GM19395 (cell line): ENCODE measurements around the gene POC1B.
"Not testable (repeated sequence)": the region's sequence is repeated elsewhere in the genome, so short reads cannot be mapped to it uniquely, and the experiment has no call there.

Experiments
- ATAC-seq: cut with Tn5 transposase; IDR thresholded peaks from one replicate; pipeline ENCODE4 v1.9.1; 2021; ENCODE audit warnings: mild to moderate bottlenecking, moderate library complexity; ENCODE audit not compliant: unreplicated experiment

POC1B gene

DNA sequence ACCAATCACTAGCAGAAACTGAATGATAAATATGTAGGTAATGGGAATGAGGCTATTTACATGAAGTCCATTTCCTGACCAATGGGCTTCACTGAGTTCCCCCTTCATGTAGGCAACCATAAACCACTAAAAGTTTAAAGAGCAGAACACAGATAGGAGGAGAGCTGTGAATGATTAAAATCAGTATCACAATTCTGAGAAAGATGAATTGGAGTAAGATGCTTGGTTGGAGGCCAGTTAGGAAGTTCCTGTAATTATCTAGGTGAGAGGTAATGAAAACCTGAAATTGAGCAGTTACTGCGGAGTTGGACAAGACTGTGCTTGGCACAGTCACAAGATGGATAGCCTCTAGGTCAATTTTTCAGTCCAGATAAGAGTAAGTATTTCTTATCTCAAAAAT is 57.8 kb downstream of the POC1B start:
- ATAC-seq: peak; percentile 32

DNA sequence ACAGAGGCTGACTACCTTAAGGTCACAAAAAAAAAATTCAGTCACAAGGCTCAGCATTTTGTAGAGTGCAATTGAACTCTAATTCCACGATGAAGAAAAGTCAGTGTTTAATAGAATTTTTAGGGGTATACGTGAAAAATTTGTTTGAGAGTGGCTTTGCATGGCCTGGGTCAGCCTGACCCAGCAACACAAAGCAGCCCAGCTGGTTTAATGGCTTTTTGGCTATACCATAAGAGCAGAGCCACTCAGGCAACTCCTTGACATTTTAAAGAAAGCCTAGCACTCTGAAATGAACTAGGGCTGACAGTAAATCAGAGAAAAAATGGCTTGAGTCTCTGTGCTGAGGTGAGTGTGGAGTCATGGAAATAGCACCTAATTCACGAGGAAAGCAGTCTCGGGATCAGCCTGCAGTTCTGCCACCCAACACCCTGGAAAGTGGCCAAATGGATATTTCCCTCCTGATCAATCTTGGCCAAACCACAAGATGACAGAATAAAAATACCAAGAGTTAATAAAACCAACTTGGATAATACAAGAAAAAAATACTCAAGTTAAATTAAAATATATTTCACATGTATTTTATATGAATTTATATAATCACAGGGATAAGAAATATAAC is 60.8 kb downstream of the POC1B start:
- no peak for ATAC-seq

GRCh38 chr12:89461649-89462612 is 63.9 kb downstream of the POC1B start:
- peak; percentile 98 for ATAC-seq

- peak; percentile 13 for ATAC-seq
These were observed 64.7 kb downstream of the POC1B start for GRCh38 chr12:89461190-89461589.

DNA sequence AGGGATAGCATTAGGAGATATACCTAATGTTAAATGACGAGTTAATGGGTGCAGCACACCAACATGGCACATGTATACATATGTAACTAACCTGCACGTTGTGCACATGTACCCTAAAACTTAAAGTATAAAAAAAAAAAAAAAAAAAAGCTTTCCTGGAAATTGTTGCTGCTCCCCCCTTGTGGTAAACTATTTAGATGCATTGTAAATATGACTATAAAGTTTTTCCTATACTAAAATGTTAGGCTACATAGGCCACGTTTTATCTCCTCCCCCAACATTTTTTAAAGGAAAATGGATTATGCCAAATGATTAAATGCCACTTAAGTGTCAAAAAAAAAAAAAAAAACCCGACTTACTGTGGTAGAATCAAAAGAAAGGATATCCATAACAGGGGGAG is 66.6 kb downstream of the POC1B start:
- ATAC-seq: not testable (repeated sequence)

DNA sequence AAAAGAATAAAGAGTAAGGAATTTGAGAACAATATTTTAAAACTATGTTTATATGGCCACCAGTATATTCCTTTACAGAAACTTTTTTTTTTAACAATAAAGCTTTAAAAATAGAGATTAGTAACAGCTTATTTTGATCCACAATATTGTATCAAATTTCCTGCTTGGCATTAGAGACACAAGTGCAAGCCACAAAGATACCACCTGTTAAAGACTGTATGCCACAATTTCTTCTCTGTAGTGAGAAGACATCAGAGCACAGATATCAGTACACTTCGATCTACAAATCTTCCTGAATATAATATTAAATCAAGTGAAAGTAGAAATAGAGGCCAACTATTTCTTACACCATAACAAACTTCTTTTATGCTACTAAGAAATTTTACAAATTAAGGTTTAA is 69.3 kb downstream of the POC1B start:
- ATAC-seq: no peak

DNA sequence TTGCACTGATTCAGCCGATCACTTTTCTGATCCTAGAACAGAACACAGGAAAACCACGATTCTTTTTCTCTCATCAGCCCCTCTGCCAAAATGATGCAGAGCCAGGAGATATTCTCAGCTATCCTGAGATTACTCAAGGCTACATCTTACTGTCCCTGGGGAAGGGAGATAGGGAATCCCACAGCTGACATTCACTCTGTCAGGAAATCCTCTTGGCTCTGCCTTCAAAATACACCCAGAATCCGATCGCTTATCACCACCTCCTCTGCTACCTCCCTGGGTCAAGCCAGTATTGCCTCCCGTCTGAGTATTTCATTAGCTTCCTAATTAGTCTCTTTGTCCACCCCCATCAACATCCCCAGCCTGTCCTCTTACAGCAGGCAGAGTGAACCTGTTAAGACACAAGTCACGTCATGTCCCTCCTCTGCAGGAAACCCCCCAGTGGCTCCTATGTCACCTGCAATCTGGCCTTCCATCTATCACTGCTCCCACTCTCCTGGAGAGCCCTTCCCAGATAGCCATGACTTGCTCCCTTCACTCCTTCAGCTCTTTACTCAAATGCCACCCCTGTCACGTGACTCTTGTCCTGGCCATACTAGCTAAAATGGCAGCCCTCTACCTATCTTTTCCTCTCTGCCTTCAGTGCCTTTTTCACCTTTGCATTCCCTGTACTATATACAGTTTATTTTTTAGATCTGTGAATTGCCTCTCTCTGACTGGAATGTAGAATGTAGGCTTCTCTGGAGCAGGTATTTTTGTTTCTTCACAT is 71.6 kb downstream of the POC1B start:
- no peak for ATAC-seq

GRCh38 chr12:89453121-89453978 is 72.5 kb downstream of the POC1B start:
- no peak for ATAC-seq

DNA sequence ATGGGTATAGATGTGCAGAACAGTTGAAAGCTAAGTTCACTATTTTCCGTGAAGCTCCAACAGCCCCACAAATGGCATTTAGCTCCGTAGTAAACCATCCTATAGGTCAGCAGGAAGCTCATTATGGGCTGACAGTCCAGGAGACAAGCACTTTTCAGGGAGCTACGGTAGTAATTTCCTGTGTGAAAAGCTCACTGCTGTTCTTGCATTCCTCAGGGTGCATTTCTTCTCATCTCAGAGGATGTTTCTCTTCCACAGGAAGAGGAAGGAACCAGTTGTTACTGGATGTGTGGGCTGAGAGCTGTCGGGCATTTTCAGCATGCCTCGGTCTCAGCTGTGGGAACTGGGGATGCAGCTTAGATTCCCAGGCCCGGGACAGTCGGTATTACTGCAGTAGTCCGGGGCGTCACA is 74.0 kb downstream of the POC1B start:
- ATAC-seq: no peak

DNA sequence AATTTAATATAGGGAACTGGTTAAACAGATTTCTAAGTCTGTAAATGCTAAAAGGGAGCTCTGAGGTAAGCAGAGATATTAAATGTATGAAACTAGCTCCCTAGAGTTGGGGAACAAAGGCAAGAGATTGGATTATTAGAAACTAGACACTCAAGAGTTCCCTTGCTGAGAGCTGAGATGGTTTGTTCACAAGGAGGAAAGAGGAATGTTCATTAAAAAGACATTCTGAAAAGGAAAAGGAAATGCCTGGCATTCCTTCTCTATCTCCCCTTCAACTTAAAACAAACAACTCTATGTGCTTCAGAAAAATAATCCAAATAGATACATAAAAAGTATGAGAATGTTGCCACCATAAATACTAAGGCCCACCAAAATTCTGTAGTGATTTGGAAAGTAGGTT is 74.9 kb downstream of the POC1B start:
- ATAC-seq: no peak

DNA sequence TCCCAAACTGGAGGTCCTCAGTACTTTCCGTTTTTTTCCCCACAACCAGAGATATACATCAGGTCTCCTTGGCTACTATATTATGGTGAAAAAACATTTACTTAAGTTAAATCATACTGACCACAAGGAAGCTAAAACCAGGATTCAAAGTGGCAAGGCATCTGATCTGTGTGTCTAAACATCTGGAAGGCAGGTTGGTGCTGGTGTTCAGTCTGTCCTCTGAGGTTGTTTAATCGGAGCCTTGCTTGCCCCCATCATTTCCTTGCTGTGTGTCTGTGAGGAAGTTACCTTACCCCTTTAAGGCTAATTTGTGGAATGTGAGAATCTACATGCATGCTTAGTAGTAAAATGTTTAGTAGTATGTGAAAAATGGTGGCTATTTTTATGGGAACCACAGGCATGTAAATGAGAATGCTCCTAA is 76.9 kb downstream of the POC1B start:
- ATAC-seq: no peak

DNA sequence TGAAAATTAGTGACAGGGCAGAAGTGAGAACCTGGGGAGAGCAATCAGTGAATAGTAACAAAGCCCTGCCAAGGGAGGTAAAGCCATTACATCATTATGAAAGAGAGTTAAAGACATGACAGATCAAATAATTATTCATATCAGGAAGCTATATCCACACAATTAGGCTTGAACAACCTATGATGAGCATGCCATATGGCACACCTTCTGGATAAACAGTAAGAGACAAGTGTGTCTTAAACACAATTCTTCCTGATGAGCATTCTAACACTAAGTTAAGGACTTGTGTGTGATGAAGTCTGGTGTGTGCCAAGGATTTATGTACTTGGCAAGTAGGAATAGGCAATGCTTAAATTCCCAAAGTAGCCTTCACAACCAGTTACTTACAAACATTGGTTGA is 77.3 kb downstream of the POC1B start:
- no peak for ATAC-seq

GRCh38 chr12:89439941-89440340 is 85.9 kb downstream of the POC1B start:
- no peak for ATAC-seq

DNA sequence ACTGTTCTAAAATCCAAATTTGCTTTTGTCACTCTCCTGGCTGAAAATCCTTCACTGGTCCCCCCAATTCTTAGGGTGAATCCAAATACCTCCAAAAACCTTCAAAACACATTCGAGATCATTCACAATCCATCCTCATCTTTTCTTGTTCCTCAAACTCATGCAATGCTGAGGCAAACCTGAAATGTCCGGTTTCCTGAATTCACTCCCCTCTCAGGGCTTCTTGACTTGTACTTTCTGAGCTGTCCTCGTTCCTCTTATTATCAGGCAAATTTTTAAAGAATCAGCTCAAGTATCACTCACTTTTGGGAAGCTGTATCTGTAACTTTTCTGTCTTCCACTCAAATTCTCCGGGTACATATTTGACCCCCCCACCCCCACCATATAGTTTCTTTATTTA is 88.6 kb downstream of the POC1B start:
- no peak for ATAC-seq

DNA sequence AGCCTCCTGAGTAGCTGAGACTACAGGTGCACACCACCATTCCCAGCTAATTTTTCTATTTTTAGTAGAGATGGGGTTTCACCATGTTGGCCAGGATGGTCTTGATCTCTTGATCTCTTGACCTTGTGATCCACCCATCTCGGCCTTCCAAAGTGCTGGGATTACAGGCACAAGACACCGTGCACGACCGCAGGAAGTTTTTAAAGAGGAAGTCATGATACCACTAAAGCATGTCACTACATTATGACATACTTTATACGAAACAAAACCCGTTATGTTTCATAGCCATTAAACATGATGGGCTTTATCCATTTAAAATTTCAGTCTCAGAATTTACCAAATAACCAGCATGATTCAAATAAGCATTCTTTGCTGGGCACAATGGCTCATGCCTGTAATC is 89.8 kb downstream of the POC1B start:
- no peak for ATAC-seq

DNA sequence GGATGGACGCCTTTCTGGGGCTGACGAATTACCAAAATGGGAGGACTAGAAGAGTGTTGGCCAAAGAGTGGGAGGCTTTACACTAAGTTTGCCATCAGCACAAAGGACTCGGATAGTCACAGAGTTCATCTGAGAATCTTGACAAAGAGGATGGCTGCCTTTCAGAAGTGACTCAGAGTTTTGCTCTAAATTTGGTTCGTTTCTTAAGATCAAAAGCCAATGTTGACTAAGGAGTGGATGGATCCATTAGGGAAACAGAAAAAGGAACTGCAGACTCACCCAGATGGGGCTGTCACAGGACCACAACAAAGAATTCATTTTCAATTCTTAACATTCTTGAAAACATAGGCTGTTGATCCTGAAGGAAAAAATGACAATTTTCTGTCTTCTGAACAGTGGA is 92.2 kb downstream of the POC1B start:
- ATAC-seq: no peak

DNA sequence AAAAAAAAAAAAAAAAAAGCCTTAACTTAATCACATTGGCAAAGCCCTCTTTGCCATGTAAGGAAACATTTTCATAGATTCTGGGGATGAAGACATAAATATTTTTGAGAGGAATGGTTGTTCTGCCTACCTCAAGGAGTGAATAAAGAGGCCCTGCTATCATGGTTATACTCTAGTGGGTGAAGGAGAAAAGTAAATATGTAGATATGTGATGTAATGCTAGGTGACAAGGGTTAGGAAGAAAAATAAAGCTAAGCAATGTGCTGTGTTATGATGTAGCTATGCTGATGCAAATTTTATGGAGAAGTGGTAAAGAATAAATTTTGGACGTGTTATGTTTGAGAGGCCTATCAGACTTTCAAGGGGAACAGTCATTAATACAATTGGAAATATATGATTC is 93.5 kb downstream of the POC1B start:
- no peak for ATAC-seq

DNA sequence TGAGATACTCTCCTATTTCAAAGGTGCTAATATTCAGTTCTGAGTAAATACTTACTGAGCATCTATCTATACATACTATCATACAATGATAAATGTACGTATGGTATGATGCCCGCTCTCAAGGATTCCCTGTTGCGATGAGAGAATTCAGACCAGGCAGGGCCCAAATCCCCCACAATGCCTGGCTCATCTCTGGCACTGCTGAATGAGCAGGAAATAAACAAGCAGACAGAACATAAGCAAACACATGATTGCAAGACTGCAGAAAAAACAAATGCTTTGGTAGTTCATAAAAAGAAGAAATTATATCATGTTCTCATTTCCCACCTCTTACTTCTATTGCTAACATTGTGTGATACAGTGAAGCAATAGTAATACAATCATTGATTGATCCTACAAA is 96.3 kb downstream of the POC1B start:
- ATAC-seq: no peak

DNA sequence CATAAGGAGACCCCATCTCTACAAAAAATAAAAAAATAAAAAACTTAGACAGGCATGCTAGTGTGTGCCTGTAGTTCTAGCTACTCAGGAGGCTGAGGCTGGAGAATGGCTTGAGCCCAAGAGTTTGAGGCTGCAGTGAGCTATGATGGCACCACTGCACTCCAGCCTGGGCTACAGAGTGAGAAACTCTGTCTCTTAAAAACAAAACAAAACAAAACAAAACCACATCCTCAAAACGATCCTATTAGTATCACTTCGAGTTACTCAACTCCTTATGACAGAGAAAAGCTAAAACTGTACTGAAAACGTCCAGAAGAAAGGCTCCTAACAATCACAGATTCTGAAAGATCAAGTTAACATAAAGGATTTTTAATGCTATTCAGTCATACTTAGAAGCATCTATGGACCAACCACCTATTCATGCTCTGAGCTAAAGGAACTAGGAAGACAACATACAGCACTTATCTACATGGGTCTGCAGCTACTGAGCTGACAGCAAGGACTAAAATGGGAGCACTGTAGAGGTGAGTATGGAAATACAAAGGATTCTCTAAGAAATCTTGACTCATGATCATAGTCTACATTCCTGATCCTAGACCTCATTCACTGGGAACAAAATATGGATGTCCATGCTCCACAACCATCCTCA is 98.2 kb downstream of the POC1B start:
- ATAC-seq: peak; percentile 97

GRCh38 chr12:89424846-89425245 is 101.0 kb downstream of the POC1B start:
- no peak for ATAC-seq
